Gastrocnemius medialis (tissue), 4 donors: Measurements from ENCODE around the gene DCC.

Experiments used
- CTCF ChIP-seq, 5 experiments: fragments of 450-650 bp in 3 of 5; fragments of 200-600 bp in 2 of 5; sonication (generic) in 2 of 5; IDR thresholded peaks in 4 of 5; conservative IDR thresholded peaks in 1 of 5; 1 replicate in 4 of 5; 2 replicates in 1 of 5; pipeline ENCODE4 v1.5.1; 2016 to 2019; ENCODE audit warnings: antibody characterized with exemption in 5 of 5, mild to moderate bottlenecking in 3 of 5, moderate library complexity in 3 of 5
- POLR2A ChIP-seq, 2 donors: fragments of 450-650 bp; IDR thresholded peaks; one replicate each; pipeline ENCODE4 v1.6.1; 2017; ENCODE audit warnings: antibody characterized with exemption in 2 of 2, mild to moderate bottlenecking in 2 of 2, moderate library complexity in 2 of 2

GRCh38 chr18:53489266-53489665, 1149.3 kb downstream of the DCC start:
- TF ChIP-seq POLR2A (IDR thresholded peaks at IDR 0.05) (no peak), CTCF (IDR thresholded peaks at IDR 0.05 in 4 of 5, conservative IDR thresholded peaks at IDR 0.05 in 1 of 5) (no peak)
